Peyer's patch (tissue), 4 donors: ENCODE measurements around the gene BFSP2.

Experiments
- POLR2A ChIP-seq, 2 donors: fragments of 450-650 bp; IDR thresholded peaks; one replicate each; pipeline ENCODE4 v1.5.1; 2017; ENCODE audit warnings: antibody characterized with exemption in 2 of 2, mild to moderate bottlenecking in 2 of 2, moderate library complexity in 2 of 2
- TF ChIP-seq, protein P1 (sequence below), 6 experiments: fragments of 450-650 bp in 4 of 6; fragments of 200-600 bp in 2 of 6; sonication (generic) in 1 of 6; IDR thresholded peaks; one replicate each; pipeline ENCODE4 v1.5.1; 2017 to 2019; ENCODE audit warnings: antibody characterized with exemption in 6 of 6, mild to moderate bottlenecking in 3 of 6, moderate library complexity in 1 of 6

DNA sequence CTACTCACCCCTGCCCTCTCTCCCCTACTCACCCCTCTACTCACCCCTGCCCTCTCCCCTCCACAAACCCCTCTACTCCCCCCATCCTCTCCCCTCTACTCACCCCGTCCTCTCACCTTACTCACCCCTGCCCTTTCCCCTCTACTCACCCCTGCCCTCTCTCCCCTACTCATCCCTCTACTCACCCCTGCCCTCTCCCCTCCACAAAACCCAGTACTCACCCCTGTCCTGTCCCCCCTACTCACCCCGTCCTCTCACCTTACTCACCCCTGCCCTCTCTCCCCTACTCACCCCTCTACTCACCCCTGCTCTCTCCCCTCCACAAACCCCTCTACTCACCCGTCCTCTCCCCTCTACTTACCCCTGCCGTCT, 14.2 kb downstream of the BFSP2 start:
- TF ChIP-seq, protein P1, sequence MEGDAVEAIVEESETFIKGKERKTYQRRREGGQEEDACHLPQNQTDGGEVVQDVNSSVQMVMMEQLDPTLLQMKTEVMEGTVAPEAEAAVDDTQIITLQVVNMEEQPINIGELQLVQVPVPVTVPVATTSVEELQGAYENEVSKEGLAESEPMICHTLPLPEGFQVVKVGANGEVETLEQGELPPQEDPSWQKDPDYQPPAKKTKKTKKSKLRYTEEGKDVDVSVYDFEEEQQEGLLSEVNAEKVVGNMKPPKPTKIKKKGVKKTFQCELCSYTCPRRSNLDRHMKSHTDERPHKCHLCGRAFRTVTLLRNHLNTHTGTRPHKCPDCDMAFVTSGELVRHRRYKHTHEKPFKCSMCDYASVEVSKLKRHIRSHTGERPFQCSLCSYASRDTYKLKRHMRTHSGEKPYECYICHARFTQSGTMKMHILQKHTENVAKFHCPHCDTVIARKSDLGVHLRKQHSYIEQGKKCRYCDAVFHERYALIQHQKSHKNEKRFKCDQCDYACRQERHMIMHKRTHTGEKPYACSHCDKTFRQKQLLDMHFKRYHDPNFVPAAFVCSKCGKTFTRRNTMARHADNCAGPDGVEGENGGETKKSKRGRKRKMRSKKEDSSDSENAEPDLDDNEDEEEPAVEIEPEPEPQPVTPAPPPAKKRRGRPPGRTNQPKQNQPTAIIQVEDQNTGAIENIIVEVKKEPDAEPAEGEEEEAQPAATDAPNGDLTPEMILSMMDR (IDR thresholded peaks at IDR 0.05): no peak
- no peak for TF ChIP-seq POLR2A (IDR thresholded peaks at IDR 0.05)
